C4-2B (cell line): ENCODE results near the gene CLPSL1.

ENCODE experiments used
- CTCF ChIP-seq: fragments of 450-650 bp; conservative IDR thresholded peaks from 2 replicates; pipeline ENCODE4 v1.5.1; 2017; ENCODE audit warnings: mild to moderate bottlenecking
- ZFX ChIP-seq: fragments of 450-650 bp; IDR thresholded peaks from 2 replicates; pipeline ENCODE4 v1.6.1; 2017

GRCh38 chr6:35752330-35752729, 28.5 kb upstream of the CLPSL1 start:
- TF ChIP-seq CTCF (no peak), ZFX (no peak)
